Right lobe of liver (tissue), 6 donors: ENCODE results near the gene NUP42. TPM values are rescaled to one million over a fixed set of nuclear protein-coding genes. Genes with fewer than 3 reads are reported as not detected.

Experiments
- ATAC-seq, 4 donors: fragments of 200-7000 bp; cut with Tn5 transposase; one replicate each; pipeline ENCODE4 v1.9.1; 2020; ENCODE audit warnings: mild to moderate bottlenecking in 4 of 4, moderate library complexity in 4 of 4
- DNase-seq, 3 donors: peaks; one replicate each; pipeline ENCODE4 v3.0.0-alpha.2; 2020
- H3K27ac ChIP-seq, 3 donors: fragments of 200-600 bp; one replicate each; pipeline ENCODE4 v1.8.0; 2022
- H3K27me3 ChIP-seq, 2 donors: fragments of 200-600 bp; one replicate each; pipeline ENCODE4 v1.8.0; 2022
- H3K36me3 ChIP-seq, 4 donors: fragments of 200-600 bp; sonication (generic) in 1 of 4; one replicate each; pipeline versions ENCODE4 v1.5.1 to v1.8.0; 2017 to 2022; ENCODE audit warnings: control low read depth in 1 of 4
- H3K4me1 ChIP-seq, 4 donors: fragments of 200-600 bp; sonication (generic) in 1 of 4; one replicate each; pipeline versions ENCODE4 v1.5.1 to v1.8.0; 2017 to 2022; ENCODE audit warnings: control low read depth in 1 of 4
- H3K4me3 ChIP-seq, 3 donors: fragments of 200-600 bp; one replicate each; pipeline ENCODE4 v1.8.0; 2022
- H3K9me3 ChIP-seq, 4 donors: fragments of 200-600 bp; sonication (generic) in 1 of 4; one replicate each; pipeline versions ENCODE4 v1.5.1 to v1.8.0; 2017 to 2022; ENCODE audit warnings: control low read depth in 1 of 4
- CTCF ChIP-seq, 4 donors: fragments of 200-600 bp in 3 of 4; fragments of 450-650 bp in 1 of 4; IDR thresholded peaks; one replicate each; pipeline versions ENCODE4 v1.5.1 to v1.8.0; 2016 to 2022; ENCODE audit warnings: antibody characterized with exemption in 4 of 4, mild to moderate bottlenecking in 2 of 4
- POLR2A ChIP-seq: fragments of 450-650 bp; IDR thresholded peaks from one replicate; pipeline ENCODE4 v1.6.1; 2017; ENCODE audit warnings: antibody characterized with exemption, mild to moderate bottlenecking
- WGBS: methylation state at CpG from one replicate; pipeline ENCODE4 v1.1.6; 2018; ENCODE audit warnings: low coverage, low lambda C conversion rate; ENCODE audit not compliant: insufficient coverage; ENCODE audit errors: missing lambda C conversion rate; 5-methylcytosine and 5-hydroxymethylcytosine counted together
- intact Hi-C, 2 donors: fragments of 100-400 bp; cut with DNase I; formaldehyde crosslinking; loops; one replicate each; pipeline versions ENCODE4 v1.11.2 to v1.14.1; 2022
- total RNA-seq, 6 experiments: library from RNA; depleted of rRNA in 2 of 6; stranded (reverse); fragments of >200 nt in 2 of 6; fragmentation: NEBNext Ultra II Directional in 3 of 6; extraction: Animal tissue kit (Norgen Biotek cat#: 25700) in 3 of 6; gene quantifications; one replicate each; pipeline versions ENCODE4 v1.1.0 to v1.2.4, GENCODE V29; 2016 to 2023
- donor health status: DM: no; HTN: yes; CAD: no.
- donor health status: DM: no; HTN: no; CAD: no.
- donor health status: DM: no; HTN: no; CAD: no.
- donor health status: DM: no; HTN: yes; CAD: no.
- donor health status: DM: no; HTN: yes; CAD: no.

Gene NUP42
- total RNA-seq, 6 experiments from 2014 or later: 13.0 to 45.6 (median 15.5) TPM

DNA sequence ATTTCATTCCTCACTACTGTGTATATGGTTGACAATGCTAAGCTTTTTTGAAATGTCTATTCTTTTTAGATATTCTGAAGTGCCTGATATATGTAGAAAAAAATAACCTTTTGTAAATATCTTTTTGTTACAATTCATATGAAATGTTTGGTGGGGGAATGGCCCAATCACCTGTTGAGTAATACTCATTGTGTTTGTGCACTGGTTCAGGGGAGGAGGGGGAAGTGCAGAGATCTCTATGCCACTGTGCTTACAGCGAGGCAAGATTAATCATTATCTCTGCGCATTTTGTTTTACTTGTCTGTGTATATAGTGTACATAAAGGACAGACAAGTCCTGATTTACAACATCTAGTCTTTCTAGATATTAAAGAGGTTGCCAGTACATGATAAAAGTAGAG is 25.2 kb downstream of the NUP42 start:
- 56% methylated on average over 2 of the region's 2 CpGs for WGBS
- peak; percentile 73 to 89 (median 82) for ATAC-seq

DNA sequence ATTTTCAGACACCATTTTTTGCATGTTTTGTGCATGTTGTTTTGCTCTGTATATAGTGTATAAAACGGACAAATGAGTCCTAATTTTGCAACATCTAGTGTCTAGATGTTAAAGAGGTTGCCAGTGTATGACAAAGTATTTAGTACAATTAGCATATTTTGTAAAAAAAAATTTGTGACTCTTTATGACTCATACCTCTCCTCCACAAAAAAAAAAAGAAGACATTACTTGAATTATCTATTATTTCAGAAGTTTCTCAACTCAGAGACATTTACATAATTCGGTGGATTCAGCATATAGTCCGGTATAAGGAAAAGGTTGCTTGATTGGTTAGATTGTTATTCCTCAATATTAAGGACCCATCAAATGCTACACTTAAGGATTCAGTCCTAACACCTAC is 26.0 kb downstream of the NUP42 start:
- Histone ChIP-seq H3K27me3 (no peaks in the 10 kb centered on the region), H3K27ac (no peak overlapping the region), H3K36me3 (no peaks in the 10 kb centered on the region), H3K4me1 (peaks cover 0 to 10% (median 0%) of the 10 kb centered on the region in 4 donors), H3K9me3 (no peaks in the 10 kb centered on the region), H3K4me3 (no peak overlapping the region)
- TF ChIP-seq POLR2A: no peak
- 75% methylated on average over 3 of the region's 3 CpGs for WGBS
- DNase-seq (no peak), ATAC-seq (no peak)
- intact Hi-C loops: no loop called here

More for the DNA sequence above, 25.2 kb downstream of the NUP42 start:
- Histone ChIP-seq H3K9me3 (no peaks in the 10 kb centered on the region), H3K4me1 (peaks cover 0 to 10% (median 0%) of the 10 kb centered on the region in 4 donors), H3K36me3 (no peaks in the 10 kb centered on the region), H3K4me3 (no peak overlapping the region), H3K27me3 (no peaks in the 10 kb centered on the region), H3K27ac (no peak overlapping the region)
- no peak for DNase-seq
- intact Hi-C loops: no loop called here
- TF ChIP-seq POLR2A (no peak), CTCF (IDR thresholded peaks at IDR 0.05) (no peak)

DNA sequence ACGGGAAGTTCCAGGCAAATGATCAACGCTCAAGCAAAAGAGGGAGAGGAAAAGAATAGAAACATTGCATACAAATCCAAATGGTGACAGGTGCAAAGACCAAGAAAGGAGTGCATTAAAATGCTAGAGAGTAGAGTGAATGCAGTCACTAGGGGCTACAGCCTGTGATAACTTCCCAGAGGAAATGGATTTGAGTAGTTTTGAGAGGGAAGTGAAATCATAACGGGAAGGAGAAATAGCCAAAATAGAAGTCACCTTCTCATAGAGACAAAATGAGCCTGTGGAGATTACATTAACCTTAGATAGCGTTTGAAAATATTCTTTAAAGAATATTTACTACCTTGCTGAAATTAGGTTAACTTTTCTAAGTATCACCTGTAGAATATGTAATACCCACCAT is 26.5 kb downstream of the NUP42 start:
- intact Hi-C loops: no loop called here
- no peak overlapping the region for H3K27ac ChIP-seq
- no peak overlapping the region for H3K4me3 ChIP-seq

DNA sequence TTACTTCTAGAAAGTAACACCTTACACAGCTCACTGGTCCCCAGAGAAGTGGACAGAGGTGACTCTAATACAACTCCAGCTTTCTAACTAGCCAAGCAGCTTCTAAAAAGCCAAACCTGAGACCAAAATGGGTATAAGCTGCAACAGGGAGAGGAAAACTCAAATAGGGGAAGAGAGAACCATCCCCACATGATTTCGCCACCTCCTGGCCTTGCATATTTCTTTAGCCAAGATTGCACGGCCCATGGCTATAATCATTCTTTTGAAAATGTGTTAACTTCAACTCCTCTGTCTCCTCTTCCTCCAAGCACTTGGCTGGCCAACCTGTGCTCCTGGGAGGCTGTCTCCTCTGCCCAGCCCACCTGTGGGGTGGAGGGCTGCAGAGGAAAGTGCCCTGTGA is 28.7 kb downstream of the NUP42 start:
- H3K4me1 ChIP-seq: peaks cover 0 to 10% (median 0%) of the 10 kb centered on the region in 4 donors
- H3K4me3 ChIP-seq: no peak overlapping the region
- no peak overlapping the region for H3K27ac ChIP-seq
- WGBS: 76% methylated on average over 2 of the region's 2 CpGs
- TF ChIP-seq CTCF (IDR thresholded peaks at IDR 0.05) (no peak), POLR2A (no peak)
- H3K9me3 ChIP-seq: no peaks in the 10 kb centered on the region
- intact Hi-C loops: no loop called here
- ATAC-seq (peak in 3 of 4 donors; percentile 23 to 30 (median 26)), DNase-seq (no peak)
- no peaks in the 10 kb centered on the region for H3K36me3 ChIP-seq
- H3K27me3 ChIP-seq: no peaks in the 10 kb centered on the region

More for the DNA sequence above, 26.5 kb downstream of the NUP42 start:
- no peak for TF ChIP-seq CTCF (IDR thresholded peaks at IDR 0.05)
- TF ChIP-seq POLR2A: no peak
- H3K9me3 ChIP-seq: no peaks in the 10 kb centered on the region
- ATAC-seq (peak in 1 of 4 donors; percentile 34), DNase-seq (no peak)
- H3K4me1 ChIP-seq: peaks cover 0 to 10% (median 0%) of the 10 kb centered on the region in 4 donors
- H3K36me3 ChIP-seq: no peaks in the 10 kb centered on the region
- H3K27me3 ChIP-seq: no peaks in the 10 kb centered on the region
- 58% methylated on average over 4 of the region's 4 CpGs for WGBS

DNA sequence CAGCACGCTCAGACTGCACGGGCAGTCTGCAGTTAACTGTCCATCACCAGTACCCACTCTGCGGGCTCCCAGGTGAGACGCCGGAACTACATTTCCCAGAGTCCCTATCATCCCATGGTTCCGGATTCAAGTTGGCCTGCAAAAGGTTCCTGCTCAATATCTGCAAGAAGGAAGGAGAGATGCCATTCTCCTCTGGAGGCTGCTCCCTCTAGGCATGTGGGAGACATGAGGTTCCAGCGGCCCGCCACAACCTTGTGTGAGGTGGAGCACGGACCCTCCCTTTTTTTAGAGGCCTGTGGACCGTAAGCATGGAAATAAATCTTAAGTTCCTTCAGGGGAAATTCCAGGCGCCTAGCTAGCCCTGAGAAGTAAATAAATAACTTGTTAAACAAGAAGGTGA is 29.7 kb downstream of the NUP42 start:
- Histone ChIP-seq H3K27me3 (no peaks in the 10 kb centered on the region), H3K4me1 (peaks cover 0 to 10% (median 0%) of the 10 kb centered on the region in 4 donors), H3K36me3 (no peaks in the 10 kb centered on the region), H3K4me3 (no peak overlapping the region), H3K9me3 (no peaks in the 10 kb centered on the region), H3K27ac (no peak overlapping the region)
- TF ChIP-seq CTCF (IDR thresholded peaks at IDR 0.05) (no peak), POLR2A (no peak)
- intact Hi-C loops: no loop called here
- 65% methylated on average over 5 of the region's 11 CpGs for WGBS
- ATAC-seq (no peak), DNase-seq (no peak)
